Heart right ventricle (tissue), 16 donors: ENCODE data around the gene TENM4. TPM values are rescaled to one million over a fixed set of nuclear protein-coding genes. Genes with fewer than 3 reads are reported as not detected.

Source experiments
- ATAC-seq, 8 donors: fragments of 200-7000 bp; cut with Tn5 transposase; one replicate each; pipeline ENCODE4 v1.9.1; 2020; ENCODE audit warnings: mild to moderate bottlenecking in 8 of 8, moderate library complexity in 8 of 8, moderate number of reproducible peaks in 1 of 8
- DNase-seq, 2 donors: peaks; one replicate each; pipeline ENCODE4 v3.0.0-alpha.2; 2020
- H3K27ac ChIP-seq, 10 donors: fragments of 200-600 bp; sonication (generic) in 2 of 10; one replicate each; pipeline versions ENCODE4 v1.5.0 to v1.8.0; 2020 to 2022; ENCODE audit warnings: mild to moderate bottlenecking in 3 of 10
- H3K27me3 ChIP-seq, 7 donors: fragments of 200-600 bp; one replicate each; pipeline ENCODE4 v1.8.0; 2021 to 2022; ENCODE audit warnings: mild to moderate bottlenecking in 2 of 7
- H3K36me3 ChIP-seq, 9 donors: fragments of 200-600 bp; sonication (generic) in 1 of 9; one replicate each; pipeline versions ENCODE4 v1.5.0 to v1.8.0; 2020 to 2022; ENCODE audit warnings: mild to moderate bottlenecking in 2 of 9
- H3K4me1 ChIP-seq, 9 donors: fragments of 200-600 bp; sonication (generic) in 1 of 9; one replicate each; pipeline versions ENCODE4 v1.5.0 to v1.8.0; 2020 to 2022; ENCODE audit warnings: mild to moderate bottlenecking in 4 of 9
- H3K4me3 ChIP-seq, 10 donors: fragments of 200-600 bp; sonication (generic) in 2 of 10; one replicate each; pipeline versions ENCODE4 v1.5.0 to v1.8.0; 2020 to 2022; ENCODE audit warnings: mild to moderate bottlenecking in 7 of 10, moderate library complexity in 2 of 10
- H3K9me3 ChIP-seq, 11 donors: fragments of 200-600 bp in 10 of 11; sonication (generic) in 2 of 11; one replicate each; pipeline versions ENCODE4 v1.5.0 to v1.8.0; 2013 to 2022; ENCODE audit warnings: mild to moderate bottlenecking in 2 of 11, control low read depth in 1 of 11, moderate library complexity in 1 of 11
- CTCF ChIP-seq, 9 donors: fragments of 200-600 bp; sonication (generic) in 2 of 9; IDR thresholded peaks; one replicate each; pipeline versions ENCODE4 v1.5.0 to v1.8.0; 2021 to 2022; ENCODE audit warnings: antibody characterized with exemption in 9 of 9, mild to moderate bottlenecking in 5 of 9, moderate library complexity in 1 of 9
- WGBS, 2 donors: extraction: QIAGEN DNeasy Blood & Tissue Kit; methylation state at CpG; one replicate each; pipeline ENCODE4 v1.1.7; 2013; ENCODE audit warnings: inconsistent platforms in 1 of 2; 5-methylcytosine and 5-hydroxymethylcytosine counted together
- intact Hi-C, 10 donors: fragments of 100-400 bp; cut with DNase I; formaldehyde crosslinking; loops; one replicate each; pipeline versions ENCODE4 v1.11.1 to v1.14.2; 2022
- polyA plus RNA-seq, 2 donors: library from polyadenylated mRNA; stranded (reverse); fragments of 200-250 nt; gene quantifications; one replicate each; pipeline ENCODE4 v1.2.3, GENCODE V29; 2013
- total RNA-seq, 10 donors: library from RNA; stranded (reverse); fragmentation: NEBNext Ultra II Directional in 3 of 10; extraction: Animal tissue kit (Norgen Biotek cat#: 25700) in 3 of 10; gene quantifications; one replicate each; pipeline versions ENCODE4 v1.2.1 to v1.2.4, GENCODE V29; 2021 to 2023
- donor health status: Arrhythmogenic right ventricular cardiomyopathy.
- donor health status: ischemic (EF 13 %, LVEDD 7.1; RV severe dilation, severe dysfunction).
- donor health status: healthy with polysubstance abuse.
- donor health status: DM: no; HTN: yes; CAD: no.
- donor health status: DM: no; HTN: no; CAD: no.
- donor health status: ischemic (EF 25% LVEDD 6.9; RV normal size, moderate dysfunction).
- donor health status: ischemic (EF 25% LVEDD 5.7; RV mildly dilated, moderate dysfunction).
- donor health status: healthy.
- donor health status: DM: yes; HTN: yes; CAD: no.
- donor health status: Ischemic cardiomyopathy.
- donor health status: ischemic (EF 35%, LVEDD 5.7; RV mildly dilated, moderate dysfunction).
- donor health status: nonischemic (EF 11% LVEDD 7.7; RV severe dilation, severe dysfunction).
- donor health status: DM: yes; HTN: yes; CAD: no.
- donor health status: PGD.
- donor health status: ischemic (EF 29% LVEDD 5.4; RV normal size, mild dysfunction).
- donor health status: nonischemic (EF 23%, LVEDD 6.1; RV moderate dilation, normal function).

TENM4 gene
- total and polyA plus RNA-seq, 12 donors, result 0.10 to 3.6 (median 0.91) TPM

DNA sequence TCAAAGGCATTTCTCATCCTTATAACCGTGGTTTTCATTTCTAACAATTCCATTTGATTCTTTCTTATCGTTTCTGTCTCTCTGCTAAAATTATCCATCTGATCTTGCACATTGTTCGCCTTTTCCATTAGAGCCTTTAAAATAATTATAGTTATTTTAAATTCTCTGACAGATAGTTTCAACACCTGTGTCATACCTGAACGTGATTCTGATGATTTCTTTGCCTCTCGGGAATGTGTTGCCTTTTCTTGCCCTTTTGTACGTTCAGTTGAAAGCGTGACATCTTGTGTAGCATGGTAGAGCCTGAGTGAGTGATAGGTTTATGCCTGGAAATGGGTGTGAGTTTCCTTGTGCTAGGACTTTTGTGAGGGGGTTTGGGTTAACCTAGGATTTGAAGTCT is 744.7 kb downstream of the TENM4 start:
- Histone ChIP-seq H3K36me3 (no peaks in the 10 kb centered on the region), H3K27me3 (peaks cover 0 to 20% (median 0%) of the 10 kb centered on the region in 7 donors), H3K4me1 (peaks cover 0 to 6% (median 0%) of the 10 kb centered on the region in 9 donors), H3K27ac (no peak overlapping the region), H3K4me3 (no peak overlapping the region), H3K9me3 (no peaks in the 10 kb centered on the region)
- TF ChIP-seq CTCF (IDR thresholded peaks at IDR 0.05), result no peak
- 84 to 85% methylated on average over 7 of the region's 7 CpGs for whole genome bisulfite sequencing, 2 donors
- ATAC-seq (no peak), DNase-seq (no peak)
- intact Hi-C loops, result no loop called here

GRCh38 chr11:78694152-78694551 is 746.7 kb downstream of the TENM4 start:
- DNase-seq (no peak), ATAC-seq (no peak)
- Histone ChIP-seq H3K9me3 (no peaks in the 10 kb centered on the region), H3K4me1 (peaks cover 0 to 5% (median 0%) of the 10 kb centered on the region in 9 donors), H3K27me3 (peaks cover 0 to 15% (median 0%) of the 10 kb centered on the region in 7 donors), H3K4me3 (no peak overlapping the region), H3K36me3 (no peaks in the 10 kb centered on the region), H3K27ac (no peak overlapping the region)
- intact Hi-C loops, result no loop called here
- TF ChIP-seq CTCF (IDR thresholded peaks at IDR 0.05), result no peak
- WGBS, 2 donors, result 76 to 79% methylated on average over 4 of the region's 4 CpGs

- Histone ChIP-seq H3K9me3 (no peaks in the 10 kb centered on the region), H3K4me3 (no peak overlapping the region), H3K27ac (no peak overlapping the region), H3K27me3 (peaks cover 0 to 5% (median 0%) of the 10 kb centered on the region in 7 donors), H3K36me3 (no peaks in the 10 kb centered on the region), H3K4me1 (no peaks in the 10 kb centered on the region)
- intact Hi-C loops, result no loop called here
- TF ChIP-seq CTCF (IDR thresholded peaks at IDR 0.05), result no peak
- 79 to 90% methylated on average over 2 of the region's 2 CpGs for WGBS, 2 donors
- ATAC-seq (no peak), DNase-seq (no peak)
These were observed 749.6 kb downstream of the TENM4 start for GRCh38 chr11:78691215-78691614.

- Histone ChIP-seq H3K36me3 (no peaks in the 10 kb centered on the region), H3K27me3 (peaks cover 0 to 5% (median 0%) of the 10 kb centered on the region in 7 donors), H3K27ac (no peak overlapping the region), H3K4me3 (no peak overlapping the region), H3K4me1 (no peaks in the 10 kb centered on the region), H3K9me3 (no peaks in the 10 kb centered on the region)
- intact Hi-C loops, result no loop called here
- no peak for DNase-seq
- no peak for TF ChIP-seq CTCF (IDR thresholded peaks at IDR 0.05)
- WGBS, 2 donors, result 82 to 89% methylated on average over 2 of the region's 2 CpGs
- no peak for ATAC-seq
These were observed 750.4 kb downstream of the TENM4 start for GRCh38 chr11:78690352-78690987.
